Stomach (tissue), 4 donors: ENCODE results near the gene FGF18.

Experiments used
- CTCF ChIP-seq, 7 experiments: fragments of 450-650 bp in 4 of 7; fragments of 200-600 bp in 3 of 7; sonication (generic) in 3 of 7; IDR thresholded peaks; one replicate each; pipeline ENCODE4 v1.5.1; 2016 to 2019; ENCODE audit warnings: antibody characterized with exemption in 7 of 7, control low read depth in 2 of 7, mild to moderate bottlenecking in 1 of 7
- EP300 ChIP-seq: sonication (generic); formaldehyde crosslinking; IDR thresholded peaks from one replicate; pipeline ENCODE4 v1.6.1; 2017; ENCODE audit warnings: antibody characterized with exemption
- POLR2A ChIP-seq, 4 donors: fragments of 450-650 bp; IDR thresholded peaks; one replicate each; pipeline ENCODE4 v1.6.1; 2016; ENCODE audit warnings: antibody characterized with exemption in 4 of 4, control low read depth in 2 of 4, mild to moderate bottlenecking in 1 of 4, moderate library complexity in 1 of 4

- TF ChIP-seq CTCF (IDR thresholded peaks at IDR 0.05): no peak
- no peak for TF ChIP-seq POLR2A (IDR thresholded peaks at IDR 0.05)
- no peak for TF ChIP-seq EP300
These were observed 6.3 kb downstream of the FGF18 start for GRCh38 chr5:171425596-171426244.
